GM18909 (cell line): ENCODE measurements around the gene CSNK1G2.

Experiments
- ATAC-seq: cut with Tn5 transposase; IDR thresholded peaks from one replicate; pipeline ENCODE4 v1.9.1; 2021; ENCODE audit warnings: mild to moderate bottlenecking; ENCODE audit not compliant: unreplicated experiment, poor library complexity

CSNK1G2 gene

DNA sequence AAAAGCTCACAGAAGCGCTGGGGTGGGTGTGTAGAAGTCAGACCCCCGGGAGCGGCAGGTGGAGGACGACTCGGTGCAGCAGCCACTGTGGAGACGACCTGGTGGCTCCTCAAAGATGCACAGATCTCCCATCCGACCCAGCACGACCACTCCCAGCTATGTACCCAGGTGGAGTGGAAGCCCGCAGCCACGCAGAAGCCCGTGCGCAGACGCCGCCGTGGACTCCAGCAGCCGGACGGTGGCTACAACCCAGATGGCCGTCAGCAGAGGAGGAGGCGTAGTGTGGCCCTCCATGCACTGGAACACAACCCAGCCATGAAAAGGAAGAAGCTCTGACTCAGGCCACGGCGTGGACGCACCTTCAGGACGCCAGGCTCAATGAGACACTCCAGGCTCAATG is 21.7 kb downstream of the CSNK1G2 start:
- ATAC-seq = no peak

DNA sequence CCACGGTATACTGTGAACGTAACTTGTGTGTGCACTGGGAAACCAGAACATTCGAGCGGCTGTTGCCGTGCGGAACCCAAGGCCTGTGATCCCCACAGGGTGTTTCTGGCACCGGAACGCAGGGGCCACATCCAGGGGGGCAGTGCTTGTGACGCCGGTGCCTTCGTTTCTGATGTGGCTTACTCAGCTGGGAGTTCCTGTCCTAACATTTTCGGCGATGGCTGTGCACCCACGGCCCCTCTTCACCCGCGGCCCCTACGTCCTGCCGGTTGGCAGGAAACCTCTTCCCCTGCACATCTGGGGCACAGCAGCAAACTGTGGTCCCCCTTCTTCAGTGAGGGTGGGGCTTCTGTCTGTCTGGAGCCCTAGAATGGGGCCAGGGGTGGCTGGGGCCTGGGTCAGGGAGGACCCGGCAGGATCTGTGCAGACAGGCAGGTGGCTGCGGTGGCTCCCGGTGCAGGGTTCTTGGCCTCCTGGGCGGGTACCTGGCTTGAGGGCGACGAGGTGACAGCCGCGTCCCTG is 26.2 kb downstream of the CSNK1G2 start:
- no peak for ATAC-seq

DNA sequence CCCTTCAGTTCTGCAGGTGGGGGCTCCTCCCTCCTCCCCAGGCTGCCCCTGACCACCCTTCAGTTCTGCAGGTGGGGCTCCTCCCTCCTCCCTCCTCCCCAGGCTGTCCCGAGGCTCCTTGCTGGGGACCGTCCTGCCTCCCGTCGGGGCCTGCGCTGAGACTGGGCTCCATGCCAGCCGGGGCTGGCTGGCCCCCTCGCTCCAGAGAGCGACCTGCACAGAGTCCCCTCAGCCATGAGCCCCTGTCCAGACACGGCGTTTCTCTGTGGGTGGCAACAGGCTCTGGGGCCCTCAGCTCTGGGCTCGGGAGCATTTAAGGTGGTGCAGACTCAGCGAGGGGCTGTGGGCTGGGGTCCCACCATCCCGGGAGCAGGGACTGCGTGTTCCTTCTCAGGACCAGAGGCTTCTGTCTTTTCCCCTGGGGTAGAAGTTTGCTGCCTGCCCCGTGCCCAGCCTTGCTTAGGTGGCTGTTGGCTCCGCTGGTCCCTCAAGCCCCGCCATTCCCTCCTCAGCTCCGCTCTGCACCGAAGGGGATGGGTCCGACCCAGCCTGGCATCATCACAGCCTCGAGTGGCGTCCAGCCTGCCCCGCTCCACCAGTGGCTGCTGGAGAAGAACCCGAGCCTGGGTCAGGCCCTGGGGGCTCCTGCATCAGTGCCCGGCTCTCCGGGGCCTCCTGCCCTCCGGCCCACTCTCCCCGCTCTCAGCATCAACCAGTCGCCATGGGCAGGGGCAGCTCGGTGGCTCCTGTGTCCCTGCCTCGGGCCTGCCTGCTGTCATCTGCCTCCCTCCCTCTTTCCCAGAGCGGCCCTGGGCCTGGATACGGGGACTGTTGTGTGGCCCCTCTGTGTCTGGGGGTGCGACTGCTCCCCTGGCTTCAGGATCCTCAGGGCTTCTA is 27.6 kb downstream of the CSNK1G2 start:
- ATAC-seq = no peak

DNA sequence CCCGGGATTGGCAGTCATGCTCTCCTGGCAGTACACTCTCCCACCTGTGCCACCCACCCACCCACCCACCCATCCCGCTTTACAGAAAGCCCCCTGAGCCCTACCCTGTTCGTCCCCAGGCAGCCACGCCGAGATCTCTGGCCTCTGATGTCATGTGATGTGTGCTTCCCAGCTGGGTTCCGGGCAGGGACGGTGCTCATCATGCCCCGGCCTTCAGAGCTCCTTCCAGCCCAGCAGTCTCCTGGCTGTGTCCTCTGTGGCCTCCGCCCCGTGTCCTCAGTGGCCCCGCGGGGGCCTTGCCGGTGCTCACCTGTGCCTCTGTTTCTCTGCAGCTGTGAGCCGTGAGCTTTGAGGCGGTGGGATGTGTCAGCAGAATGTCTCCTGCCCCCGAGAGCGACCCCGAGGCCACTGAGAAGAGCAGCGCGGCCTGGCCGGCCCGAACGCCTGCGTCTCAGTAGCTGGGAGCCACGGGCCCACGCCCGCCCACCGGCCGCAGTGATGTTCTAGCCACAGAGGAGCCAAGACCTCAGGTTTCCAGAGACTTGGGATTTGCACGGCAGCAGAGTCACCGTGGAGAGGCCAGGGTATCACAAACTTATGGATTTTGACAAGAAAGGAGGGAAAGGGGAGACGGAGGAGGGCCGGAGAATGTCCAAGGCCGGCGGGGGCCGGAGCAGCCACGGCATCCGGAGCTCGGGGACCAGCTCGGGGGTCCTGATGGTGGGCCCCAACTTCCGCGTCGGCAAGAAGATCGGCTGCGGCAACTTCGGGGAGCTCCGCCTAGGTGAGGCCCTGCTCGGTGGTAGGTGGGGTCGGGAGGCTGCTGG is 28.4 kb downstream of the CSNK1G2 start:
- ATAC-seq = no peak

DNA sequence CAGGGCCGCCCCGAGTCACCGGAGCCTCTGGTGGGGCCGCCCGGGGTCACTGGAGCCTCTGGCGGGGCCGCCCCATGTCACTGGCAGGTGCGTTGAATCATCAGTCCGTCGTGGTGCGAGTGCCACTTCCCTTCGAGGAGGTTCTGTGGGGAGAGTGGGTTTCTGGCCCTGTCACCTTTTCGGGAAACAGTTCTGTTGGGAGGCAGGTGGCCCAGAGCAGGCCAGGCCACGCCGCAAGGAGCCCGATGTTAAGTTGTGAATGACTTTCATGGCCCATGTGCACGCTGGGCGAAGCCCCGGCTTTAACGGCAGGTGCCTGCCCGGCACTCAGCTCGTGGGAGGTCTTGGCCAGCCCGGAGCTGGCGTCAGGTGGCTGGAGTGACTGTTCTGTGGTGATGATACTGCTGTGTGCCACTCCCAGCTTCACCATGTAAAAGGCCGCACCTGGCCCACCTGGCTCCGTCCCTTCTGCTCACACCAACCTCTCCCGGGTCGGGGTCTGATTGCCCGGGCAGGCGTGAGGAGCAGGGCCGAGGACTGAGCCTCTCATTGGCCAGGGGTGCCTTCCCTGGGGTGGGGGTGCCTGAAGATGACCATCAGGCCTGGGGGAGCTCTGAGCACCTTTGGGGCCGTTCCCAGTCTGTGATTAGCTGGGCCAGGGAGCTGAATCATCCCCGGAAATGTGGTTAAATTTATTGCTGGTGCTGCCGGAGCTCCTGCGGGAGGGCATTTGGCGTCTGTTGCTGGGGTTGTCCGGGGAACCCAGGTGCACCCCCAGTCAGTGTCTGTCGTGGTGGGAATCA is 29.2 kb downstream of the CSNK1G2 start:
- no peak for ATAC-seq

GRCh38 chr19:1970806-1971502 is 30.0 kb downstream of the CSNK1G2 start:
- ATAC-seq = no peak

GRCh38 chr19:1974381-1975161 is 33.6 kb downstream of the CSNK1G2 start:
- no peak for ATAC-seq

GRCh38 chr19:1975162-1975480 is 34.1 kb downstream of the CSNK1G2 start:
- ATAC-seq = no peak

- ATAC-seq = no peak
These were observed 36.1 kb downstream of the CSNK1G2 start for GRCh38 chr19:1977120-1977519.

- no peak for ATAC-seq
These were observed 37.4 kb downstream of the CSNK1G2 start for GRCh38 chr19:1978346-1978894.

- no peak for ATAC-seq
These were observed 38.0 kb downstream of the CSNK1G2 start for GRCh38 chr19:1979017-1979416.

GRCh38 chr19:1979642-1980041 is 38.7 kb downstream of the CSNK1G2 start:
- no peak for ATAC-seq

DNA sequence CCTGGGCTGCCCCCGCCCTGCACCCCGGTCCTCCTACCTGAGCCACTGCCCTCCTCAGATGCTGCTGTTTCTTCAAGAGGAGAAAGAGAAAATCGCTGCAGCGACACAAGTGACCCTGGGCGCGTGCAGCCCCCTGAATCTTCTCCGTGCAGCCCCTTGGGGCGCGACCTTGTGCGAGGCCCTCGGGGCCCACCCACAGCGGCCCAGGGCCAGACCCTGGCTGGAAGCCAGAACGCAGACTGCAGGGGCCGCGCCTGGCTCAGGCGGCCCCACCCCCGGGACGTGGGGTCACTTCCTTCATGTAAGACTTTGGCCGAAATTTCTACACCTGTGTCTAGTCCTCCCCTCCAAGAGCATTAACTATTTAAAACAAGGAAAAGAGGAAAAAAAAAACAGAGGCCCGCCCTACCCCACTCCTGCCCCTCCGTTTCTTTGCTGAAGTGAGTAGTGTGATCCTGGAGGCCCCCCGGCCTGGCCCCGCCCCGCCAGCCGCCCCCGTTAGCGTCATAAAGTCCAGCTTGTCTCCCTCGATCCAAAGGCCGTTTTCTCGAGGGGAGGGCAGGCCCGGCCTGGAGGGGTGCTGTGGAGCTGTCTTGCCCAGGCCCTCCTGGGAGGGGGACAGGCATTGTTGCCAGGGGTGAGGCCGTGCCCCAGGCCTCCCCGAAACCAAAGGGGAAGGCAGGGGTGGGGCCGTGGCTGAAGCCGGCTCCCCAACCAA is 39.3 kb downstream of the CSNK1G2 start:
- ATAC-seq = no peak

- no peak for ATAC-seq
These were observed 39.8 kb downstream of the CSNK1G2 start for GRCh38 chr19:1980809-1981181.

GRCh38 chr19:1981253-1981652 is 40.3 kb downstream of the CSNK1G2 start:
- no peak for ATAC-seq

DNA sequence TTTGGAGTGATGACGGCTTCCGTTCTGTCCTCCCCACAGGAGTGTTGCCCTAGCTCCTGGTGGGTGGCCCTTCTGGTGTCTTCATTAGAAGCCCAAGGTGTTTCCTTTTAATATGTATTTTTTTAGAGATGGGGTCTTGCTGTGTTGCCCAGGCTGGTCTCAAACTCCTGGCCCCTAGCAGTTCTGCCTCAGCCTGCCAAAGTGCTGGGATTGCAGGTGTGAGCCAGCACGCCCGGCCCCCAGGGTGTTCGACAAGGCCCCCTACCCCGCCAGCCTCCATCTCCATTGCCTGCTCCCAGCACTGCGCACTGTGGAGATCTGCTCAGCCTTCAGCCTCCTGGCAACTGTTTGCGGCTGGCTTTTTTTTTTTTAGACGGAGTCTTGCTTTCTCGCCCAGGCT is 43.4 kb downstream of the CSNK1G2 start:
- ATAC-seq = no peak

- ATAC-seq = no peak
These were observed 44.8 kb downstream of the CSNK1G2 start for GRCh38 chr19:1985588-1986356.
